Lower leg skin (tissue), 3 donors: Measurements from ENCODE around the gene NKAIN1.

Experiments
- CTCF ChIP-seq, 3 donors: fragments of 450-650 bp; IDR thresholded peaks; one replicate each; pipeline ENCODE4 v1.5.1; 2016; ENCODE audit warnings: antibody characterized with exemption in 3 of 3, mild to moderate bottlenecking in 3 of 3, moderate library complexity in 2 of 3
- POLR2A ChIP-seq, 2 donors: fragments of 450-650 bp; IDR thresholded peaks; one replicate each; pipeline ENCODE4 v1.6.1; 2016 to 2017; ENCODE audit warnings: antibody characterized with exemption in 2 of 2, mild to moderate bottlenecking in 1 of 2, moderate library complexity in 1 of 2

- TF ChIP-seq CTCF (IDR thresholded peaks at IDR 0.05) (no peak), POLR2A (IDR thresholded peaks at IDR 0.05) (no peak)
These were observed 18.9 kb upstream of the NKAIN1 start for GRCh38 chr1:31258581-31258980.
